Measurements from ENCODE around the gene SLC27A6. TPM values are rescaled to one million over a fixed set of nuclear protein-coding genes. Genes with fewer than 3 reads are reported as not detected.

SLC27A6 gene
- total RNA-seq, 1 experiment from 2014 or later, result 7.9 TPM

DNA sequence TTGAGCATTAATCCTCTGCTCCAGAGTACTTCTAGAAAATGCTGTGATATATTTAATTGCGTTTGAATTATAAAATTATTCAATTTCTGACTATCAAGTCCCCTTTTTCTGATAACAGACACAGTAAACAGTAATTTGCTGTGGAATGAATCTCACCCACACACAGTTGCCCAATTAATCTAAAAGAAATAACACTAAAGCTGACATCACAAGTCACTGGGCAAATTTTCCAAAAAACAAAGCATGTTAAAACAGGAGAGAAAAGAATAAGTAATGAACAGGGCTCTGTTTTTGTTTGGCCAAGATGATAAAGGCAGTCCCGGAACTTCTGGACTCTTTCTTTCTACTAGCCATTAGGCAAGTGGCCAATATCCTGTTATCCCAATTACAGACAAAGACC, 56.5 kb downstream of the SLC27A6 start:
- RAD21 ChIA-PET (ENCODE audit: low non-redundant PET in 1 of 2, low total read pairs in 2 of 2, uncharacterized antibody in 2 of 2, unreplicated experiment in 2 of 2), result no interaction called here
- no peak overlapping the region for H3K4me2 ChIP-seq (ENCODE audit: low read length)
- H3K27me3 ChIP-seq (ENCODE audit: insufficient read depth, low read length), result no peaks in the 10 kb centered on the region
- no peak overlapping the region for H2AFZ ChIP-seq (ENCODE audit: low read depth, low read length, poor library complexity, severe bottlenecking)
- POLR2A ChIA-PET, result no interaction called here
- no peaks in the 10 kb centered on the region for H4K20me1 ChIP-seq (ENCODE audit: insufficient read depth)
- no peak overlapping the region for H3K27ac ChIP-seq (ENCODE audit: low read depth, low read length)
- no peak overlapping the region for H3K4me3 ChIP-seq (replicated peaks in 1 of 2; ENCODE audit: low read depth in 1 of 2, low read length in 2 of 2)
- H3K9ac ChIP-seq (ENCODE audit: low read length), result no peak overlapping the region
- intact Hi-C loops (cut with micrococcal nuclease), result no loop called here
- BruUV-seq (replicated peaks), result no TSS peak
- H3K79me2 ChIP-seq (ENCODE audit: insufficient read depth, low read length), result no peaks in the 10 kb centered on the region
- no peaks in the 10 kb centered on the region for H3K9me3 ChIP-seq (ENCODE audit: control insufficient read depth in 1 of 2, insufficient read depth in 1 of 2, low read depth in 1 of 2, low read length in 2 of 2)
- no peaks in the 10 kb centered on the region for H3K9me2 ChIP-seq (ENCODE audit: insufficient read depth)
- TF ChIP-seq, protein P1, sequence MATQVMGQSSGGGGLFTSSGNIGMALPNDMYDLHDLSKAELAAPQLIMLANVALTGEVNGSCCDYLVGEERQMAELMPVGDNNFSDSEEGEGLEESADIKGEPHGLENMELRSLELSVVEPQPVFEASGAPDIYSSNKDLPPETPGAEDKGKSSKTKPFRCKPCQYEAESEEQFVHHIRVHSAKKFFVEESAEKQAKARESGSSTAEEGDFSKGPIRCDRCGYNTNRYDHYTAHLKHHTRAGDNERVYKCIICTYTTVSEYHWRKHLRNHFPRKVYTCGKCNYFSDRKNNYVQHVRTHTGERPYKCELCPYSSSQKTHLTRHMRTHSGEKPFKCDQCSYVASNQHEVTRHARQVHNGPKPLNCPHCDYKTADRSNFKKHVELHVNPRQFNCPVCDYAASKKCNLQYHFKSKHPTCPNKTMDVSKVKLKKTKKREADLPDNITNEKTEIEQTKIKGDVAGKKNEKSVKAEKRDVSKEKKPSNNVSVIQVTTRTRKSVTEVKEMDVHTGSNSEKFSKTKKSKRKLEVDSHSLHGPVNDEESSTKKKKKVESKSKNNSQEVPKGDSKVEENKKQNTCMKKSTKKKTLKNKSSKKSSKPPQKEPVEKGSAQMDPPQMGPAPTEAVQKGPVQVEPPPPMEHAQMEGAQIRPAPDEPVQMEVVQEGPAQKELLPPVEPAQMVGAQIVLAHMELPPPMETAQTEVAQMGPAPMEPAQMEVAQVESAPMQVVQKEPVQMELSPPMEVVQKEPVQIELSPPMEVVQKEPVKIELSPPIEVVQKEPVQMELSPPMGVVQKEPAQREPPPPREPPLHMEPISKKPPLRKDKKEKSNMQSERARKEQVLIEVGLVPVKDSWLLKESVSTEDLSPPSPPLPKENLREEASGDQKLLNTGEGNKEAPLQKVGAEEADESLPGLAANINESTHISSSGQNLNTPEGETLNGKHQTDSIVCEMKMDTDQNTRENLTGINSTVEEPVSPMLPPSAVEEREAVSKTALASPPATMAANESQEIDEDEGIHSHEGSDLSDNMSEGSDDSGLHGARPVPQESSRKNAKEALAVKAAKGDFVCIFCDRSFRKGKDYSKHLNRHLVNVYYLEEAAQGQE (IDR thresholded peaks at IDR 0.05; ENCODE audit: low read depth), result no peak
- no peak for TF ChIP-seq ZNF274 (IDR thresholded peaks at IDR 0.05; ENCODE audit: low read depth, low read length)
- TF ChIP-seq ELF1 (IDR thresholded peaks at IDR 0.05; ENCODE audit: borderline replicate concordance, low read depth), result no peak
- no peak for TF ChIP-seq SRF (IDR thresholded peaks at IDR 0.05; ENCODE audit: low read depth)
- no peak for TF ChIP-seq CBX3 (IDR thresholded peaks at IDR 0.05; ENCODE audit: low read depth)
- no peak for TF ChIP-seq EZH2 (IDR thresholded peaks at IDR 0.05)
- TF ChIP-seq ZFX (IDR thresholded peaks at IDR 0.05), result no peak
- TF ChIP-seq YY1 (IDR thresholded peaks at IDR 0.05; ENCODE audit: extremely low read depth, insufficient replicate concordance, low read depth, low read length), result no peak
- TF ChIP-seq CEBPB (IDR thresholded peaks at IDR 0.05; ENCODE audit: low read depth), result no peak
- H3K36me3 ChIP-seq (ENCODE audit: control insufficient read depth in 1 of 2, insufficient read depth in 2 of 2, low read length in 2 of 2), result no peaks in the 10 kb centered on the region
- ATAC-seq (no peak), DNase-seq (ENCODE audit: low read depth, low spot score) (no peak)
- CTCF ChIA-PET, result no interaction called here
- H3K4me1 ChIP-seq (ENCODE audit: control insufficient read depth in 1 of 2, insufficient read depth in 2 of 2, low read length in 2 of 2), result no peaks in the 10 kb centered on the region
